ENCODE results near the gene FRMD4B.

FRMD4B gene

DNA sequence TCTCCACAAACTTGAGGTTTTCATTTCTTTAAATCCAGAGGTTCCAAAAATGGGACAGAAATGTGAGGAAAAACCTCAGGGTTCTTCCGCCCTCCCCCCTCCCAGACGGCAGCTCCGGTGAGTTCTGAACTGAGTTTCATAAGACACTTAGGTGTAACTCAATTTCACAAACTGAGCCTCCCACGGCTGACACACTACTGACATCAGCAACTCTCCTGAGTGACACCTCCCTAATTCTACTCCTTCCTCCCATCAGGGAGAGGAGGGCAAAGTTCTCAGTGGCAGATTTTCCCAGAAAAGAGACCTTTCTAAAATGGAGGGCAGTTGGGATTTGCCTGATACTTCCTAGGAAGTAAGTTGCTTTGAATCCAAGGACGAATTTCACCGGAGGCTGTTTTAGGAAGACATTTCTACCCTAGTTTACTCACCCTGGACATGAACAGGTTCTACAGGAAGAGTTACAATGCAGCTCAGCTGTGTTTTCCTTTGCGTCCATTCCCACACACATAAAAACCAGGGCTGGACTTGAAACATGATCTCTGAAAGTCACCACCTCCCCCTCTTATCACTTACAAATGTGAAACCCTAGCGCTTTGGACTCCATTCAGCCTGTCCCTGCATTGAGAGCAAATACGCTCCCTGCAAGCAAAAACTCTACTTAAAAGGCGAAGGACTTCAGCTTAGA is 185.4 kb downstream of the FRMD4B start:
- DNase-seq: no peak

DNA sequence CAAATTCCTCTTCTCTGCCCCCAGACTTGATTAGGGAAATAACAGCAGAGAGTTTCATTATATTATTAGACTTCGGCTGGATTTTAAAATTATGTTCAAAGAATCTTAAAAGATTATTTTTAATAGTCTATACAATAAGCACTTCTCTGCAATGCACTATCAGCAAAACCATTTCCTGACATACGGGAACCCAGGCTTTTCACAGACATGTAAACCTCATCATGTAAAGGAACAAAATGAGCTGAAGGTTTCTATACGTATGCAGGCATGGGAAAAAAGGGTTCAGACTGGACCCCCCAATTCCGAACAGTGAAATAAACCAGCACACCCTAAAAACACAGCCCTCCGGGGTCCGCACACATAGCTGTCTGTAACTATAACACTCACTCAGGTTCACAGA is 185.9 kb downstream of the FRMD4B start:
- no peak for DNase-seq

DNA sequence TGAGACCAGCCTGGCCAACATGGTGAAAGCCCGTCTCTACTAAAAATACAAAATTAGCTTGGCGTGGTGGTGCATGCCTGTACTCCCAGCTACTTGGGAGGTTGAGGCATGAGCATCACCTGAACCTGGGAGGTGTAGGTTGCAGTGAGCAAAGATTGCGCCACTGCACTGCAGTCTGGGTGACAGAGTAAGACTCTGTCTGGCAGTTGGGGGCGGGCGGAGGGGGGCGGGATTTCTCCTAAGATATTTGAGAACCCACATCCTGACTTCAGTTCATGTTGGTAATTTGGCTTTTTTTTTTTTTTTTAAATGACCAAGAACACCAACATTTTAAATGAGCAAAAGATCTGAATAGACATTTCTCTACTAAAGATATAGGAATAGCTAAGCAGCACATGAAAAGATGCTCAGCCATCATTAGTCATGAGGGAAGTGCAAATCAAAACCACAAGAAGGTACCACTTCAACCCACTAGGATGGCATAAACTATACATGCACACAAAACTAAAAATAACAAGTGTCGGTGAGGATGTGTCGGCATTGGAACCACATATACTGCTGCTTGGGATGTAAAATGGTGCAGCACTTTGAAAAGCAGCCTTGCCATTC is 187.9 kb downstream of the FRMD4B start:
- no peak for DNase-seq

- no peak for DNase-seq
These were observed 188.4 kb downstream of the FRMD4B start for GRCh38 chr3:69197455-69197854.

- no peak for DNase-seq
These were observed 189.0 kb downstream of the FRMD4B start for GRCh38 chr3:69196876-69197275.

GRCh38 chr3:69194431-69195165 is 191.3 kb downstream of the FRMD4B start:
- DNase-seq: no peak

- no peak for DNase-seq
These were observed 192.1 kb downstream of the FRMD4B start for GRCh38 chr3:69193749-69194148.

DNA sequence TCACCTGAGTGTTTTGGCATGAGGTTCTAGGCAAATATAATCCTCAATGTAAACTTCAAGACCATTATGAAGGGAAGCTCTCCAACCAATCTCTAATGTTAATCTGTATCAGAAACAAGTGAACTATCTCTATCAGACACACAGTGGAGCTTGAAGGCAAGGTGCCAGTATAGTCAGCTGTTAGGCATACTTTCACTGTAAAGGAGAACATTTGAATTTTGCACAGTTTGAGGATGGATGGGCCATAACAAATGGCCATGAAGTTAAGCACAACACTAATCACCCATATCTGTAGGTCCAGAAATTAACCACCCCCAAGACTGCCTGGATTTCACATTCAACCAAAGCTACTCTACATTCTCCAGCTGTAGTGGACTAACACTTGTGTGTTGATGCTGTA is 194.4 kb downstream of the FRMD4B start:
- DNase-seq: no peak

GRCh38 chr3:69189487-69189886 is 196.4 kb downstream of the FRMD4B start:
- no peak for DNase-seq

GRCh38 chr3:69186575-69187093 is 199.3 kb downstream of the FRMD4B start:
- DNase-seq: no peak

GRCh38 chr3:69182588-69183316 is 203.1 kb downstream of the FRMD4B start:
- DNase-seq: peak; percentile 91

DNA sequence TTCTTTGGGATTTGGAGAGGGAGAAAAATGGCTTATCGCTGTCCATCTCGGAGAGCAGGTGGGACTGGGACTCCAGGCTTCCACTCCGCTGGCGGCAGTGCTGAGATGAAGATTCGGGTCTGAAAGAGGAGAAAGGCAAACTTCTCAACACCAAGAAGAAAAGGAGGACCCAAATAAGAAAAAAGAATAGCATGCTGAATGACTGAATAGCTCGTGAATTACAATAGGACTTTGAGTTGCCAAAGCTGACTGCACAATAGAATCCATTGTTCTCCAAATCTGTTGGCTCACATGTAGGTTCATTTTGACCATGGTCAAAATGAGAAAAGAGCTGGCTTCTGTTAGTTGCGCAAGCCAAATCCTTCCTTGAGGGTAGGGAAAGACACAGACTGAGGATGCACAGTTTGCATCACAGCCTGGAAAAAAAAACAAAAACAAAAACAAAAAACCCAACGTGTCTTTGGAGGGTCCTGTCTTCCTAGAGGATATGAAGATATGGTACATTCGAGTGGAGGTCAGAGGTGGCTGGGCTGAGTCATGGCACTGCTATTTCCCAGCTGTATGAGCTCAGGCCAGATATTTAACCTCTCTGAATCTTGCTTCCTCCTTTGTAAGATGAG is 204.2 kb downstream of the FRMD4B start:
- peak; percentile 45 for DNase-seq

DNA sequence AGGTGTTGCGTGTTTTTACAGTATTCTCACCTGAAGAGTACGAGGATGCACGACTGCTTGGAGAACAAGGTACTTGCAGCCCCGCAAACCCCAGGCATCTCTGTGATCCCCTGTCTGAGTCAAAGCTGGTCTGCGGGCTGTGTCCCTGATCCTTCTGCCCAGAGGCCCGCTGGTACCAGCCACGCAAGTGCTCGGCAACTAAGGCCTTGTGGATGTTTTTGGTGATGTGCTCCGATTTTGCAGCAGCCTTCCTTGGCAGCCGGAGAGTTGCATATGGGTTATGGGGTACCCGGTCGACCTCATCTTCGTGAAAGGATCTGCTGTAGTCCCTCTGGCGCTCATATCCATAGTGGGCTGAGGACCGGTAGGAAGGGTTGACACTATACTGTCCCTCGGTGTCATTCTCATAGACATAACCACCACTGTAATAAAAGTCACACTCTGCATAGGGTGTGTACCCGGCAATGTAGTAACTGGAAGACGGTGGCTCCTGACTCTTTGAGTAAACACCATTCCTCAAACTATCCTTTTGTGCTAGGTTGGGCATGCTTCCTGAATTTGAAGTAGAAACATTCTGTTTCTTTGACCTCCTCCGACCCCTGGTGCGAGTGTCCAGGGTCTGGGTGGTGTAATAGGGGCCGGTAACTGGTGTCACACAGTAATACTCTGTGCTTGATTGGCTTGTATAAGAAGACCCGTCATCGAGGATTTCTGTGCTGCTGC is 204.9 kb downstream of the FRMD4B start:
- no peak for DNase-seq

DNA sequence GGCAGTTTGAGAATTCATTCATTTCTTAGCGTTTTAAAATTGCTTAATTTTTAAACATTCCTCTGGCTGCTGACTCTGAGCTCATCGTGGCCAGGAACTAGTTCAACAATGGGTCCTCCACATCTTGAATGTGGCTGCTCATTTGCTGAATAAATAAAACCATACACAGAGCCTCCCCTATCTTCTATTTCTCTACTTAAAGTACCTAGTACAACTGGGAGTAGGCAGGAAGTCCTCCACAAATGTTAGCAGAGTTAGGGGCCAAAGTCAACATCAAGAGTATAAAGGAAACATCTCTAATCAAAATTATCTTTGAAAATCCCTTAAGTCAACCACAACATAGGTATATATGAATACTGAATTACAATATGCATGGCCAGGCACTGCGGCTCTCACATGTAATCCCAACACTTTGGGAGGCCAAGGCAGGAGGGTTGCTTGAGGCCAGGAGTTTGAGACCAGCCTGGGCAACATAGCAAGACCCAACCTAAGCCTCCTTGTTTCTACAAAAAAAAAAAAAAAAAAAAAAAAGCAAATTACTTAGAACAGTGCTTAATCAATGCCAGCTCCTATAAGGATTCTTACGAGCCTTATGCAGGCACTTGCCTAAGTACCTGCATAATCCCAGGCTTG is 206.0 kb downstream of the FRMD4B start:
- DNase-seq: no peak

- DNase-seq: no peak
These were observed 206.8 kb downstream of the FRMD4B start for GRCh38 chr3:69178838-69179739.

GRCh38 chr3:69178082-69178481 is 207.8 kb downstream of the FRMD4B start:
- no peak for DNase-seq

- no peak for DNase-seq
These were observed 210.8 kb downstream of the FRMD4B start for GRCh38 chr3:69174871-69175737.

DNA sequence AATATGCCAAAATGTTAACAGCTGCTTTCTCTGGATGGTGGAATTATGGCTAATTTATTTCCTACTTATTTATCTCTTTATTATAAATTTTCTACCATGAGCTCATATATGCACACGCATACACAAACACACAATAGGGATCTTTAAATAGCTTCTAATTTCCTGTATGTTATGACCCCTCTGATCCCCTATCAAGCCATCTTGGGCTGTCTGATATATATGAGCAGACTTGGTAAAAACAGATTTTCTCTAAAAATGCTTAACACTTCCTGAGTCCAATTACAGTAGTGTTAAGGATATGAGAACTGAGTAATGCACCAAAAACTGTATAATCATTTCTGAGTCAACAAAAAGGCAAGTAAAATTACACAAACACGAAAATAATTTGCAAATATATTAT is 211.4 kb downstream of the FRMD4B start:
- no peak for DNase-seq

DNA sequence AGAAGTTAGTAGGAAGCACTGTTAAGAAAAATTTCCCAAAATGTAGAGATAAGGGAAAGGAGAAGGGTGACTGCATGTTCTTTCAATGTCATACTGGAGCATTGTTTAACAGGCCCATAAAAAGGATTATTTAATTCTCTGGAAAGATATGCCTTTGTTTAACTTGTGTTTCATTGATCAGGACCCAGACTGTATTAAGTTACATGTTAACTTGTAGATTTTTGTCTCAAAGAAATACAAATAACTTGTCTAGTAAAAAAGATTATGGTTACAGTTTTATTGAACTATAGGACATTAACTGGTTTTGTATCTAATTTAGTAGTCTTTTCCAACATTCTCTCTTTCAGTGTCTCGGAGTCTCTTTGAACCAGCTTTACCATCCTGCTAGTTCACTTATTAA is 213.8 kb downstream of the FRMD4B start:
- DNase-seq: no peak
